Measurements from ENCODE around the gene PCSK6.
"Not testable (repeated sequence)": the region's sequence is repeated elsewhere in the genome, so short reads cannot be mapped to it uniquely, and the experiment has no call there.

Gene PCSK6

GRCh38 chr15:101458158-101458900, 31.2 kb downstream of the PCSK6 start:
- H3K9me3 Mint-ChIP-seq = no peaks in the 10 kb centered on the region
- no peak overlapping the region for H3K27ac Mint-ChIP-seq
- H3K27me3 Mint-ChIP-seq = peaks cover 17% of the 10 kb centered on the region
- no peak for DNase-seq
- no peaks in the 10 kb centered on the region for H3K36me3 Mint-ChIP-seq (ENCODE audit: low read depth)
- no peak overlapping the region for H3K4me3 Mint-ChIP-seq
- peaks cover 19% of the 10 kb centered on the region for H3K4me1 Mint-ChIP-seq
- ATAC-seq = no peak

GRCh38 chr15:101457696-101458095, 31.8 kb downstream of the PCSK6 start:
- Mint-ChIP-seq H3K4me1 (peaks cover 19% of the 10 kb centered on the region), H3K9me3 (no peaks in the 10 kb centered on the region), H3K27ac (no peak overlapping the region), H3K4me3 (no peak overlapping the region), H3K36me3 (ENCODE audit: low read depth) (no peaks in the 10 kb centered on the region), H3K27me3 (peaks cover 16% of the 10 kb centered on the region)
- DNase-seq = no peak
- no peak for ATAC-seq

- ATAC-seq (no peak), DNase-seq (no peak)
- peaks cover 19% of the 10 kb centered on the region for H3K4me1 Mint-ChIP-seq
- no peak overlapping the region for H3K4me3 Mint-ChIP-seq
- no peaks in the 10 kb centered on the region for H3K9me3 Mint-ChIP-seq
- H3K27ac Mint-ChIP-seq = no peak overlapping the region
- H3K36me3 Mint-ChIP-seq (ENCODE audit: low read depth) = no peaks in the 10 kb centered on the region
- peaks cover 27% of the 10 kb centered on the region for H3K27me3 Mint-ChIP-seq
Measured at GRCh38 chr15:101456057-101456739, 33.3 kb downstream of the PCSK6 start.

- Mint-ChIP-seq H3K4me3 (no peak overlapping the region), H3K4me1 (peaks cover 17% of the 10 kb centered on the region), H3K9me3 (no peaks in the 10 kb centered on the region), H3K36me3 (ENCODE audit: low read depth) (no peaks in the 10 kb centered on the region), H3K27ac (no peak overlapping the region), H3K27me3 (peaks cover 30% of the 10 kb centered on the region)
- DNase-seq (no peak), ATAC-seq (peak; percentile 7)
Measured at GRCh38 chr15:101455291-101456025, 34.0 kb downstream of the PCSK6 start.

GRCh38 chr15:101454781-101455180, 34.7 kb downstream of the PCSK6 start:
- DNase-seq; H3K4me3 Mint-ChIP-seq; H3K9me3 Mint-ChIP-seq; H3K36me3 Mint-ChIP-seq (ENCODE audit: low read depth); ATAC-seq; H3K27ac Mint-ChIP-seq: not testable (repeated sequence)
- peaks cover 34% of the 10 kb centered on the region for H3K27me3 Mint-ChIP-seq
- peaks cover 13% of the 10 kb centered on the region for H3K4me1 Mint-ChIP-seq

GRCh38 chr15:101454365-101454764, 35.1 kb downstream of the PCSK6 start:
- H3K4me1 Mint-ChIP-seq = peaks cover 13% of the 10 kb centered on the region
- no peak overlapping the region for H3K4me3 Mint-ChIP-seq
- peaks cover 34% of the 10 kb centered on the region for H3K27me3 Mint-ChIP-seq
- no peaks in the 10 kb centered on the region for H3K36me3 Mint-ChIP-seq (ENCODE audit: low read depth)
- ATAC-seq (no peak), DNase-seq (no peak)
- no peak overlapping the region for H3K27ac Mint-ChIP-seq
- no peaks in the 10 kb centered on the region for H3K9me3 Mint-ChIP-seq

- peaks cover 13% of the 10 kb centered on the region for H3K4me1 Mint-ChIP-seq
- DNase-seq (no peak), ATAC-seq (no peak)
- no peaks in the 10 kb centered on the region for H3K36me3 Mint-ChIP-seq (ENCODE audit: low read depth)
- H3K4me3 Mint-ChIP-seq = no peak overlapping the region
- no peaks in the 10 kb centered on the region for H3K9me3 Mint-ChIP-seq
- no peak overlapping the region for H3K27ac Mint-ChIP-seq
- H3K27me3 Mint-ChIP-seq = peaks cover 34% of the 10 kb centered on the region
Measured at GRCh38 chr15:101453123-101454120, 36.1 kb downstream of the PCSK6 start.

- peaks cover 13% of the 10 kb centered on the region for H3K4me1 Mint-ChIP-seq
- ATAC-seq = no peak
- H3K36me3 Mint-ChIP-seq (ENCODE audit: low read depth) = no peaks in the 10 kb centered on the region
- no peak for DNase-seq
- H3K4me3 Mint-ChIP-seq = no peak overlapping the region
- no peak overlapping the region for H3K27ac Mint-ChIP-seq
- no peaks in the 10 kb centered on the region for H3K9me3 Mint-ChIP-seq
- peaks cover 34% of the 10 kb centered on the region for H3K27me3 Mint-ChIP-seq
Measured at GRCh38 chr15:101452572-101452971, 36.9 kb downstream of the PCSK6 start.

- ATAC-seq = no peak
- H3K4me1 Mint-ChIP-seq = peaks cover 14% of the 10 kb centered on the region
- no peaks in the 10 kb centered on the region for H3K36me3 Mint-ChIP-seq (ENCODE audit: low read depth)
- no peak overlapping the region for H3K4me3 Mint-ChIP-seq
- H3K27ac Mint-ChIP-seq = no peak overlapping the region
- peaks cover 34% of the 10 kb centered on the region for H3K27me3 Mint-ChIP-seq
- no peaks in the 10 kb centered on the region for H3K9me3 Mint-ChIP-seq
- no peak for DNase-seq
Measured at GRCh38 chr15:101451846-101452245, 37.7 kb downstream of the PCSK6 start.

GRCh38 chr15:101451266-101451799, 38.2 kb downstream of the PCSK6 start:
- H3K4me3 Mint-ChIP-seq = peak overlapping the region; percentile 21
- peaks cover 17% of the 10 kb centered on the region for H3K4me1 Mint-ChIP-seq
- H3K9me3 Mint-ChIP-seq = no peaks in the 10 kb centered on the region
- peak overlapping the region; percentile 15 for H3K27ac Mint-ChIP-seq
- H3K27me3 Mint-ChIP-seq = peaks cover 32% of the 10 kb centered on the region
- ATAC-seq (no peak), DNase-seq (peak; percentile 57)
- no peaks in the 10 kb centered on the region for H3K36me3 Mint-ChIP-seq (ENCODE audit: low read depth)

GRCh38 chr15:101450403-101451265, 38.9 kb downstream of the PCSK6 start:
- ATAC-seq = no peak
- peaks cover 31% of the 10 kb centered on the region for H3K27me3 Mint-ChIP-seq
- H3K36me3 Mint-ChIP-seq (ENCODE audit: low read depth) = no peaks in the 10 kb centered on the region

GRCh38 chr15:101449471-101450402, 39.8 kb downstream of the PCSK6 start:
- ATAC-seq (no peak), DNase-seq (no peak)
- Mint-ChIP-seq H3K27ac (no peak overlapping the region), H3K36me3 (ENCODE audit: low read depth) (no peaks in the 10 kb centered on the region), H3K4me1 (peaks cover 17% of the 10 kb centered on the region), H3K4me3 (no peak overlapping the region), H3K9me3 (peaks cover 3% of the 10 kb centered on the region), H3K27me3 (peaks cover 25% of the 10 kb centered on the region)

More at GRCh38 chr15:101450403-101451265, 38.9 kb downstream of the PCSK6 start:
- Mint-ChIP-seq H3K9me3 (no peaks in the 10 kb centered on the region), H3K27ac (peak overlapping the region; percentile 15), H3K4me1 (peaks cover 20% of the 10 kb centered on the region), H3K4me3 (no peak overlapping the region)
- no peak for DNase-seq

Measured in activated naive CD8-positive, alpha-beta T cell treated with anti-CD3 and anti-CD28 coated beads, Interleukin-2, amount 50 U/mL, for 24 hours (primary cell).